MM.1S (cell line): ENCODE measurements around the gene IKBKE.

Source experiments
- DNase-seq: peaks from one replicate; pipeline ENCODE4 v3.0.0-alpha.2; 2015
- H2AFZ ChIP-seq: fragments of 300-600 bp; sonication (generic); 2 replicates; pipeline ENCODE4 v1.6.0; 2016; ENCODE audit warnings: antibody characterized with exemption, low read length
- H3F3A ChIP-seq: fragments of 300-600 bp; sonication (generic); 2 replicates; pipeline ENCODE4 v1.6.1; 2016; ENCODE audit warnings: mild to moderate bottlenecking, antibody characterized with exemption, low read length, moderate library complexity, mixed read lengths; ENCODE audit not compliant: insufficient read depth
- H3K27ac ChIP-seq: fragments of 300-600 bp; sonication (generic); 2 replicates; pipeline ENCODE4 v1.5.1; 2016; ENCODE audit warnings: mild to moderate bottlenecking, low read length
- H3K27me3 ChIP-seq: fragments of 300-600 bp; sonication (generic); replicated peaks from 2 replicates; pipeline ENCODE4 v1.6.0; 2016; ENCODE audit warnings: low read length; ENCODE audit not compliant: insufficient read depth
- H3K36me3 ChIP-seq: fragments of 300-600 bp; sonication (generic); replicated peaks from 2 replicates; pipeline ENCODE4 v1.6.1; 2016; ENCODE audit warnings: mild to moderate bottlenecking, low read length, mixed read lengths; ENCODE audit not compliant: insufficient read depth
- H3K4me1 ChIP-seq: fragments of 300-600 bp; sonication (generic); 2 replicates; pipeline ENCODE4 v1.6.1; 2016; ENCODE audit warnings: low read length, mixed read lengths
- H3K4me2 ChIP-seq: fragments of 300-600 bp; sonication (generic); 2 replicates; pipeline ENCODE4 v1.6.0; 2016; ENCODE audit warnings: low read depth, low read length
- H3K4me3 ChIP-seq: fragments of 300-600 bp; sonication (generic); 2 replicates; pipeline ENCODE4 v1.5.1; 2016; ENCODE audit warnings: low read length, mixed read lengths
- H3K79me2 ChIP-seq: fragments of 300-600 bp; sonication (generic); 2 replicates; pipeline ENCODE4 v1.6.1; 2016; ENCODE audit warnings: mixed run types, low read length, mixed read lengths
- H3K9ac ChIP-seq: fragments of 300-600 bp; sonication (generic); 2 replicates; pipeline ENCODE4 v1.6.1; 2016; ENCODE audit warnings: low read length, mixed read lengths
- H3K9me2 ChIP-seq: fragments of 300-600 bp; sonication (generic); replicated peaks from 2 replicates; pipeline ENCODE4 v1.6.1; 2016; ENCODE audit warnings: mild to moderate bottlenecking, low read length, mixed read lengths; ENCODE audit not compliant: insufficient read depth
- H3K9me3 ChIP-seq: fragments of 300-600 bp; sonication (generic); replicated peaks from 2 replicates; pipeline ENCODE4 v1.6.1; 2016; ENCODE audit warnings: mild to moderate bottlenecking, low read length, mixed read lengths; ENCODE audit not compliant: insufficient read depth
- H4K20me1 ChIP-seq: fragments of 300-600 bp; sonication (generic); 2 replicates; pipeline ENCODE4 v1.6.1; 2016; ENCODE audit warnings: mild to moderate bottlenecking, low read length, moderate library complexity, mixed read lengths; ENCODE audit not compliant: insufficient read depth
- EZH2 ChIP-seq: fragments of 300-600 bp; sonication (generic); optimal IDR thresholded peaks from 2 replicates; pipeline ENCODE3; 2017; ENCODE audit warnings: low read depth, mild to moderate bottlenecking, antibody characterized with exemption, low read length, mixed read lengths
- EZH2phosphoT487 ChIP-seq: fragments of 300-600 bp; sonication (generic); IDR thresholded peaks from 2 replicates; pipeline ENCODE4 v1.6.1; 2018; ENCODE audit warnings: antibody characterized with exemption, low read length
- TF ChIP-seq, protein P1 (sequence below): fragments of 300-600 bp; sonication (generic); IDR thresholded peaks from 2 replicates; pipeline ENCODE4 v1.5.1; 2016; ENCODE audit warnings: antibody characterized with exemption, low read length, mixed read lengths

IKBKE gene

DNA sequence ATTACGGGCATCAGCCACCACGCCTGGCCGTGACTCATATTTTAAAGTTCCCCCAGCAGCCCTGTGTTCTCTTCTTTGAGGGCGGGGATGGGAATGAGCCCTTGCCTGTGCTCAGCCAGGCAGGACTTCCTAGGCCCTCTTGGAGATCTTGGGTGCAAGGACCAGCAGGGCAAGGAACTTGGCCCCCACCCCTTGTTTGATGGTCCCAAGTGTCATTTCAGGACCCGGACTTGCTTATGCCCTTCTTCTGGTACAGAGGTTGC is 46.4 kb downstream of the IKBKE start:
- Histone ChIP-seq H3K27me3 (no peaks in the 10 kb centered on the region), H3K4me3 (no peak overlapping the region), H3K9ac (no peak overlapping the region), H4K20me1 (no peaks in the 10 kb centered on the region), H3K9me3 (no peaks in the 10 kb centered on the region), H3K4me2 (peak overlapping the region; percentile 13; the same call in 1 of the 2 replicates), H2AFZ (no peak overlapping the region), H3F3A (peaks cover 10% of the 10 kb centered on the region), H3K79me2 (no peaks in the 10 kb centered on the region), H3K27ac (peak overlapping the region; percentile 66; the same call in 1 of the 2 replicates), H3K4me1 (peaks cover 45% of the 10 kb centered on the region), H3K36me3 (no peaks in the 10 kb centered on the region), H3K9me2 (no peaks in the 10 kb centered on the region)
- no peak for DNase-seq
- TF ChIP-seq, protein P1, sequence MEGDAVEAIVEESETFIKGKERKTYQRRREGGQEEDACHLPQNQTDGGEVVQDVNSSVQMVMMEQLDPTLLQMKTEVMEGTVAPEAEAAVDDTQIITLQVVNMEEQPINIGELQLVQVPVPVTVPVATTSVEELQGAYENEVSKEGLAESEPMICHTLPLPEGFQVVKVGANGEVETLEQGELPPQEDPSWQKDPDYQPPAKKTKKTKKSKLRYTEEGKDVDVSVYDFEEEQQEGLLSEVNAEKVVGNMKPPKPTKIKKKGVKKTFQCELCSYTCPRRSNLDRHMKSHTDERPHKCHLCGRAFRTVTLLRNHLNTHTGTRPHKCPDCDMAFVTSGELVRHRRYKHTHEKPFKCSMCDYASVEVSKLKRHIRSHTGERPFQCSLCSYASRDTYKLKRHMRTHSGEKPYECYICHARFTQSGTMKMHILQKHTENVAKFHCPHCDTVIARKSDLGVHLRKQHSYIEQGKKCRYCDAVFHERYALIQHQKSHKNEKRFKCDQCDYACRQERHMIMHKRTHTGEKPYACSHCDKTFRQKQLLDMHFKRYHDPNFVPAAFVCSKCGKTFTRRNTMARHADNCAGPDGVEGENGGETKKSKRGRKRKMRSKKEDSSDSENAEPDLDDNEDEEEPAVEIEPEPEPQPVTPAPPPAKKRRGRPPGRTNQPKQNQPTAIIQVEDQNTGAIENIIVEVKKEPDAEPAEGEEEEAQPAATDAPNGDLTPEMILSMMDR, result no peak
- no peak for TF ChIP-seq EZH2
- TF ChIP-seq EZH2phosphoT487, result no peak

DNA sequence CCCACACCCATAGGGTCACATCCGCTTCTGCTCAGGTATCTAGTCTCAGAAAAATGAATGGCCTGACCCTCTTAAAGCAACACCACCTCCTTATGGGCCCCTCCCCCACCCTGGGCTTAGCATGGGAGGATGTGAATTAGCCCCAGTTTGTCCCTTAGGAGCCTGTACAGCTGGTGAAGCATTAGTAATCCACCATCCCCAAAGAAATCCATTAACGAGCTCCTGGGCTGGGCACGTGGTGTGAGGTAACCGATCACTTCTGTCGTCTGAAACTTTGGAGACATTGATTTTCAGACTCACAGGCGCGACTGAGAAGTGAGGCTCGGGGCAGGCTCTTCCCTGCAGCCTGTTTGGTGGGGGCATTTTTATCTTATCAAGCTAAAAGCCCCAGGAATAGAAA is 47.5 kb downstream of the IKBKE start:
- H3K27me3 ChIP-seq, result no peaks in the 10 kb centered on the region
- peak overlapping the region; percentile 13; the same call in 1 of the 2 replicates for H3K4me2 ChIP-seq
- no peak overlapping the region for H3K4me3 ChIP-seq
- no peak overlapping the region for H2AFZ ChIP-seq
- peaks cover 10% of the 10 kb centered on the region for H3F3A ChIP-seq
- DNase-seq, result no peak
- TF ChIP-seq, protein P1, result no peak
- TF ChIP-seq EZH2, result no peak
- no peak for TF ChIP-seq EZH2phosphoT487
- H3K4me1 ChIP-seq, result peaks cover 45% of the 10 kb centered on the region
- no peaks in the 10 kb centered on the region for H3K9me3 ChIP-seq
- H3K9me2 ChIP-seq, result no peaks in the 10 kb centered on the region
- no peak overlapping the region for H3K9ac ChIP-seq
- no peaks in the 10 kb centered on the region for H4K20me1 ChIP-seq
- H3K36me3 ChIP-seq, result no peaks in the 10 kb centered on the region
- no peaks in the 10 kb centered on the region for H3K79me2 ChIP-seq
- peak overlapping the region; percentile 66; the same call in 1 of the 2 replicates for H3K27ac ChIP-seq

DNA sequence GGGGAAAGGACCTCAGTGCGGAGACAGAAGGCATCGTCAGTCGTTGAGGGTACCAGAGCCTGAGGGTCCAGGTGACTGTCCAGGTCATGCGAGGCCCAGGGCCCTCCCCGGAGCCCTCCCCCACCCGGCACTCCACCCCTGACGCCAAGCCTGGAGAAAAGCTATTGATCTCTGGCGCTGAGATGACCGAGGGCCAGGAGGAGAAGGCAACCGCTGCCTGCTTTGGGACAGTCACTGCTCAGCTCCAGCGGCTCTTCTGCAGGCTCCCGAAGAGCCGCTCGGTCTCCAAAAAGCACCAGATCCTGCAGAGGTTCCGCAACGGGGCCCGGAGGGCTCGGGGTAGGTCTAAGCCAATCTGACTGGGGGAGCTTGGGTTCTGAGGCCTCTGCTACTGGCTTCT is 47.9 kb downstream of the IKBKE start:
- Histone ChIP-seq H3K4me2 (no peak overlapping the region), H3K36me3 (no peaks in the 10 kb centered on the region), H3K4me1 (peaks cover 41% of the 10 kb centered on the region), H3K9me2 (no peaks in the 10 kb centered on the region), H3K9me3 (no peaks in the 10 kb centered on the region), H3K9ac (no peak overlapping the region), H3K27me3 (no peaks in the 10 kb centered on the region), H3K27ac (no peak overlapping the region; the same call in 1 of the 2 replicates), H4K20me1 (no peaks in the 10 kb centered on the region), H2AFZ (no peak overlapping the region), H3K79me2 (no peaks in the 10 kb centered on the region), H3F3A (peaks cover 10% of the 10 kb centered on the region), H3K4me3 (no peak overlapping the region)
- TF ChIP-seq EZH2, result no peak
- TF ChIP-seq, protein P1, result no peak
- TF ChIP-seq EZH2phosphoT487, result no peak
- DNase-seq, result no peak
